Adrenal gland (tissue), 12 donors: ENCODE data around the gene PAFAH1B2. TPM values are rescaled to one million over a fixed set of nuclear protein-coding genes. Genes with fewer than 3 reads are reported as not detected.

Experiments
- DNase-seq, 7 donors: peaks; one replicate each; pipeline ENCODE4 v3.0.0-alpha.2; 2019 to 2020
- H3K27ac ChIP-seq, 5 donors: fragments of 200-600 bp; sonication (generic) in 4 of 5; 1 replicate in 3 of 5; 2 replicates in 2 of 5; pipeline versions ENCODE4 v1.5.1 to v1.8.0; 2016 to 2020; ENCODE audit warnings: mild to moderate bottlenecking in 1 of 5
- H3K27me3 ChIP-seq: fragments of 200-600 bp; 2 replicates; pipeline ENCODE4 v1.8.0; 2021
- H3K36me3 ChIP-seq, 2 donors: fragments of 200-600 bp; replicated peaks in 1 of 2; 1 replicate in 1 of 2; 2 replicates in 1 of 2; pipeline versions ENCODE4 v1.5.1 to v1.8.0; 2018 to 2022
- H3K4me1 ChIP-seq, 2 donors: fragments of 200-600 bp; replicated peaks in 1 of 2; 1 replicate in 1 of 2; 2 replicates in 1 of 2; pipeline versions ENCODE4 v1.5.1 to v1.8.0; 2018 to 2021
- H3K4me3 ChIP-seq, 4 donors: fragments of 200-600 bp; sonication (generic) in 3 of 4; one replicate each; pipeline ENCODE4 v1.5.1; 2016 to 2018
- H3K9me3 ChIP-seq, 3 donors: fragments of 200-600 bp; sonication (generic) in 1 of 3; replicated peaks in 1 of 3; 1 replicate in 2 of 3; 2 replicates in 1 of 3; pipeline versions ENCODE4 v1.5.1 to v1.8.0; 2016 to 2021
- POLR2A ChIP-seq, 2 donors: fragments of 450-650 bp; IDR thresholded peaks; one replicate each; pipeline ENCODE4 v1.6.1; 2017; ENCODE audit warnings: antibody characterized with exemption in 2 of 2, mild to moderate bottlenecking in 2 of 2, moderate library complexity in 1 of 2
- WGBS, 4 donors: extraction: QIAGEN DNeasy Blood & Tissue Kit in 2 of 4; methylation state at CpG; one replicate each; pipeline versions ENCODE4 v1.1.5 to v1.1.7; 2013 to 2017; 5-methylcytosine and 5-hydroxymethylcytosine counted together
- intact Hi-C, 2 donors: fragments of 100-400 bp; cut with DNase I; formaldehyde crosslinking; loops; one replicate each; pipeline versions ENCODE4 v1.14.1 to v1.15.0; 2022 to 2023
- polyA plus RNA-seq, 3 donors: library from polyadenylated mRNA; stranded (reverse); fragments of 200-250 nt in 2 of 3; fragments of 350-450 nt in 1 of 3; fragmentation: Illumina TruSeq in 1 of 3; extraction: RNeasy Lipid Tissue Mini Kit (QIAGEN cat#74804) in 1 of 3; gene quantifications; one replicate each; pipeline ENCODE4 v1.2.3, GENCODE V29; 2013 to 2014
- total RNA-seq, 9 donors: library from RNA; depleted of rRNA in 4 of 9; stranded (reverse); fragments of >200 nt in 4 of 9; fragments of 120-200 nt in 1 of 9; fragmentation: NEBNext Ultra II Directional in 1 of 9; extraction: Animal tissue kit (Norgen Biotek cat#: 25700) in 1 of 9; gene quantifications; one replicate each; pipeline versions ENCODE4 v1.1.0 to v1.2.4, GENCODE V29; 2013 to 2023
- TF ChIP-seq, protein P1 (sequence below), 6 experiments: fragments of 450-650 bp in 4 of 6; fragments of 200-600 bp in 2 of 6; sonication (generic) in 1 of 6; IDR thresholded peaks; 1 replicate in 5 of 6; 2 replicates in 1 of 6; pipeline versions ENCODE4 v1.5.1 to v1.8.0; 2016 to 2021; ENCODE audit warnings: antibody characterized with exemption in 6 of 6, mild to moderate bottlenecking in 2 of 6, moderate library complexity in 1 of 6
- donor health status: healthy with polysubstance abuse.
- donor health status: Bipolar disorder and iron deficiency.
- donor health status: DM: yes; HTN: yes; CAD: no.
- donor health status: DM: no; HTN: no; CAD: no.
- donor health status: DM: no; HTN: no; CAD: no.
- donor health status: DM: yes; HTN: yes; CAD: no.

PAFAH1B2 gene
- total and polyA plus RNA-seq, 12 donors, result 19.6 to 144 (median 94.4) TPM

DNA sequence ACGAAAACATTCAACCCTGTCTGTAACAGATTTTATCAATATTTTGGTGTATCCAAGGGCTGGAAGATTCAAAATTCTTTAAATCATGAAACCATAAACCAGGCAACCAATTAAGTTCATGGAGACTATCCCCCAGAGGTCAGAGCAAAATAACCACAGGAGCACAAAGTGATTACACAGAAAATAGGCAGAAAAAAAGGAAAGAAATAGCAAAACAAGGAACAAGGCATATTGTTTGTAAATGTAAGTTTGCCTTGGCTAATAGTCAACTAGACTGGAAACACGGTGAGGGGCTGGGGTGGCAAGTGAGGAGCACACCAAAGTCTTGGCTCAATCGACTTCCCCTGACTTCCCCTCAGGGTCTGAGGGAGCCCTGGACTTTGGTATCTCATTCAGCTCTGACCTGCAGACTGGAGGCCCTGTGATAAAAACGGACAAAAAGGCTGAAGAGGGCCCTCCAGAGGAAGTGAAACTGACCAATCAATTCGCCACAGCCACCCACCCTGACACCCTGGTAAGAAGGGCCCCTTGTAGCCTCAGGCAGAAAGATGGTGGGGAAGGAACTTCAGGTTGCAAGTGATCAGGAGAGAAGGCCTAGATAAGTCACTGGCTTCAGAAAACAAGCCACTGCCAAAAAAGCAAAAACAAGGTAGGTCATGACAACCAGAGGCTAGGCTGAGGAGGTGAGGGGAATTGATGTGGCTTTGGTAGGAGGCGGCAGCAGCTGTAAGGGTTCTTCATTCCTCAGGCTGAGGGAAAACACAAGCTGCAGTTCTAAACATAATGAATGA lies 47.7 kb upstream of the PAFAH1B2 start:
- peaks cover 22 to 56% of the 10 kb centered on the region in 2 donors for H3K4me1 ChIP-seq
- 50 to 62% (median 61%) methylated on average over 6 of the region's 6 CpGs for WGBS, 4 donors
- intact Hi-C loops, result loop anchor here in 1 of 2 donors (10.0 kb wide), 1 partner anchor 62 kb away; no protein-coding TSS in a partner anchor
- peak overlapping the region in 2 of 5 donors; percentile 96 to 99 for H3K27ac ChIP-seq
- peak in 1 of 7 donors; percentile 16 for DNase-seq
- H3K9me3 ChIP-seq, result no peaks in the 10 kb centered on the region
- peak overlapping the region in 1 of 4 donors; percentile 99 for H3K4me3 ChIP-seq
- H3K27me3 ChIP-seq, result no peaks in the 10 kb centered on the region
- no peaks in the 10 kb centered on the region for H3K36me3 ChIP-seq
- no peak for TF ChIP-seq POLR2A (IDR thresholded peaks at IDR 0.05)
- TF ChIP-seq, protein P1, sequence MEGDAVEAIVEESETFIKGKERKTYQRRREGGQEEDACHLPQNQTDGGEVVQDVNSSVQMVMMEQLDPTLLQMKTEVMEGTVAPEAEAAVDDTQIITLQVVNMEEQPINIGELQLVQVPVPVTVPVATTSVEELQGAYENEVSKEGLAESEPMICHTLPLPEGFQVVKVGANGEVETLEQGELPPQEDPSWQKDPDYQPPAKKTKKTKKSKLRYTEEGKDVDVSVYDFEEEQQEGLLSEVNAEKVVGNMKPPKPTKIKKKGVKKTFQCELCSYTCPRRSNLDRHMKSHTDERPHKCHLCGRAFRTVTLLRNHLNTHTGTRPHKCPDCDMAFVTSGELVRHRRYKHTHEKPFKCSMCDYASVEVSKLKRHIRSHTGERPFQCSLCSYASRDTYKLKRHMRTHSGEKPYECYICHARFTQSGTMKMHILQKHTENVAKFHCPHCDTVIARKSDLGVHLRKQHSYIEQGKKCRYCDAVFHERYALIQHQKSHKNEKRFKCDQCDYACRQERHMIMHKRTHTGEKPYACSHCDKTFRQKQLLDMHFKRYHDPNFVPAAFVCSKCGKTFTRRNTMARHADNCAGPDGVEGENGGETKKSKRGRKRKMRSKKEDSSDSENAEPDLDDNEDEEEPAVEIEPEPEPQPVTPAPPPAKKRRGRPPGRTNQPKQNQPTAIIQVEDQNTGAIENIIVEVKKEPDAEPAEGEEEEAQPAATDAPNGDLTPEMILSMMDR (IDR thresholded peaks at IDR 0.05), result no peak

DNA sequence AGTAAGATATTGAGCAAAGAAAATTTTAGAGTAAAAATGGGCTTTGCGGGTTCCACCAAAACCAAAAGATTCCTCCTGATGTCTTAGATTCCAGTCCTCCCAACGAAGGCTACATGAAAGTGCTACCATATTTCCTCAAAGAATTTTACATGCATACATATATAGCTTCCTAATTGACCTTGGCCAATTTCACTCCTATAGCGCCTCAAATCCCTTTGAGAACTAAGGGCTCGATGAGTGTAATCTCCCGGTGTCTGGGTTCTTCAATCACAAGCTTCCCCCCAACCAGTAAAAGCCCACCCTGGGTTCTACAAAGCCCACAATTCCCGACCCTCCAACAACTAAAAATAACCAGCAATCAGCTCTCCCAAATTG lies 47.1 kb upstream of the PAFAH1B2 start:
- 64 to 74% (median 67%) methylated on average over 6 of the region's 6 CpGs for WGBS, 4 donors
- Histone ChIP-seq H3K27ac (peak overlapping the region in 3 of 5 donors; percentile 83 to 99 (median 96)), H3K9me3 (no peaks in the 10 kb centered on the region), H3K27me3 (no peaks in the 10 kb centered on the region), H3K4me3 (peak overlapping the region in 2 of 4 donors; percentile 81 to 99), H3K4me1 (peaks cover 22 to 56% of the 10 kb centered on the region in 2 donors), H3K36me3 (no peaks in the 10 kb centered on the region)
- intact Hi-C loops, result loop anchor here in 1 of 2 donors (10.0 kb wide), 1 partner anchor 62 kb away; no protein-coding TSS in a partner anchor
- no peak for DNase-seq
- TF ChIP-seq, protein P1 (IDR thresholded peaks at IDR 0.05), result no peak
- no peak for TF ChIP-seq POLR2A (IDR thresholded peaks at IDR 0.05)

DNA sequence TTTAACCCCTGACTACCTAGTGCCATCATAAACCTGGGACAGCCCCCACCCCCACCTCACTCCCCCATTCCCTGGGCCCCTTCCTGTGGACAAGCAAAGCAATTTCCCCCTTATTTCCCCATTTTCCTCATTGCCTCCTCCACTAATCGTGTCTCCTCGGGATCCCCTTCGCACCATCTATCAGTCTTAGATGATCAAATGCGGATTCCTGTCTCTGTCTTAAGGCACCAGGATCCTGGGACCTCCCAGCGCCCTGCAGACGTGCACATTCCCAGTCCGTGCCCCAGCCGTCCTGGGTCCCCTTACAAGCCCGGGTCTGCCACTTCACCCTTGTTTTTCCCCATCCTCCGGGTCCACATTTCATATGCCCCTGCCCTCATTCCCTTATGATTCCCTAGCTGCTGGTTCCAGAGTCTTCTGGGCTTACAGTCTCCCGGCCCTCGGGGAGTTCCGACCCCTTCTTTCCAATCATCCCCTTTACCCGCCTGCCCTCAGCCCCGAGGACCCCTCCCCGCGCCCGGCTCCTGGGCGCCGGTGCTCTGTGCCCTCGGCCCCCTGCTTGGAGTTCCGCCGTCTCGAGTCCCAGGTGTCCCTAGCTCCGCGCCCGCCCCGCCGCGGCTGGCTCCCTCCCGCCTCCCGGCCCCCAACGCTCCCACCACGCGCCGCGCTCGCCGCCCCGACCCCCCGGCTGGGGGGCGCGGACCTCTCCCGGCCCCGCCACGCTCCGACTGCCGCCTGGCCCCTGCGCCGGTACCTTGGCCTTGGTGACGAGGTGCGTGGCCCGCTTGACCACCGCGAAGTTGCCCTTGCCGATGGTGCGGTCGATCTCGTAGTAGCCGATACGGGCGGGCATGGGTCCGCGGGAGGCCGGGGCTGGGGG lies 46.5 kb upstream of the PAFAH1B2 start:
- peak; percentile 42 to 69 (median 50) for DNase-seq
- Histone ChIP-seq H3K27ac (peak overlapping the region in 4 of 5 donors; percentile 83 to 99 (median 92)), H3K4me3 (peak overlapping the region; percentile 75 to 99 (median 85)), H3K27me3 (no peaks in the 10 kb centered on the region), H3K9me3 (no peaks in the 10 kb centered on the region), H3K4me1 (peaks cover 22 to 53% of the 10 kb centered on the region in 2 donors), H3K36me3 (no peaks in the 10 kb centered on the region)
- TF ChIP-seq POLR2A (IDR thresholded peaks at IDR 0.05), result no peak
- TF ChIP-seq, protein P1 (IDR thresholded peaks at IDR 0.05), result no peak
- intact Hi-C loops, result loop anchor here in 1 of 2 donors (10.0 kb wide), 1 partner anchor 63 kb away; no protein-coding TSS in a partner anchor
- WGBS, 4 donors, result 1 to 4% (median 1%) methylated on average over 17 to 65 of the region's 65 CpGs
